ENCODE results near the gene COX19. TPM values are rescaled to one million over a fixed set of nuclear protein-coding genes. Genes with fewer than 3 reads are reported as not detected.

Gene COX19
- polyA plus RNA-seq, 1 donor from 2014 or later: 16.0 TPM

Small RNA genes within 50 kb of the gene (small RNA-seq; reads per million reads assigned to genes)
- 182 to 275 (median 193) reads per million in 3 experiments for gene MIR339

Other genes starting within 250 kb of the COX19 start
- 5.3 and 8.0 TPM in 2 replicates for gene DNAAF5, start 248.8 kb downstream of the COX19 start, polyA plus RNA-seq
- gene PRKAR1B, start 248.3 kb downstream of the COX19 start, polyA plus RNA-seq: 38.6 and 44.1 TPM in 2 replicates
- 309 and 418 TPM in 2 replicates for gene SUN1, start 143.1 kb downstream of the COX19 start, polyA plus RNA-seq
- 63.8 and 85.7 TPM in 2 replicates for gene GET4, start 99.0 kb downstream of the COX19 start, polyA plus RNA-seq
- gene ADAP1, start 20.9 kb downstream of the COX19 start, polyA plus RNA-seq: 76.8 and 96.1 TPM in 2 replicates
- gene CYP2W1, start 7.6 kb upstream of the COX19 start, polyA plus RNA-seq: not detected in 2 replicates
- not detected in 2 replicates for gene GPR146, start 69.0 kb upstream of the COX19 start, polyA plus RNA-seq
- not detected in 2 replicates for gene GPER1, start 112.6 kb upstream of the COX19 start, polyA plus RNA-seq
- 67.0 and 69.9 TPM in 2 replicates for gene ZFAND2A, start 184.6 kb upstream of the COX19 start, polyA plus RNA-seq

All from neural cell (in vitro differentiated cells).